ENCODE data around the gene OAS2. TPM values are rescaled to one million over a fixed set of nuclear protein-coding genes. Genes with fewer than 3 reads are reported as not detected.

Gene OAS2
- total and polyA plus RNA-seq, 2 experiments from 2014 or later, result 0.54 to 0.56 TPM

GRCh38 chr12:112942572-112942971, 35.7 kb upstream of the OAS2 start:
- Histone ChIP-seq H4K20me1 (ENCODE audit: insufficient read depth) (no peaks in the 10 kb centered on the region), H3F3A (ENCODE audit: insufficient read depth) (peaks cover 4% of the 10 kb centered on the region; the same call in 1 of the 2 replicates), H3K4me3 (no peak overlapping the region), H3K27ac (no peak overlapping the region), H3K36me3 (ENCODE audit: low read depth) (no peaks in the 10 kb centered on the region), H3K4me1 (ENCODE audit: insufficient read depth) (no peaks in the 10 kb centered on the region), H3K4me2 (ENCODE audit: unreplicated experiment) (no peak overlapping the region), H3K9ac (no peak overlapping the region), H3K79me2 (ENCODE audit: insufficient read depth) (no peaks in the 10 kb centered on the region), H3K9me2 (ENCODE audit: insufficient read depth) (no peaks in the 10 kb centered on the region), H3K9me3 (ENCODE audit: low read depth) (no peaks in the 10 kb centered on the region), H3K27me3 (replicated peaks; ENCODE audit: insufficient read depth) (no peaks in the 10 kb centered on the region), H2AFZ (no peak overlapping the region)
- DNase-seq, result no peak
- in situ Hi-C loops (cut with MboI), result no loop called here
- 96 to 100% methylated on average over 1 of the region's 1 CpG for WGBS, 2 experiments (ENCODE audit: low coverage in 1 of 2, low lambda C conversion rate in 2 of 2, missing lambda C conversion rate in 2 of 2)
- TF ChIP-seq EZH2phosphoT487 (IDR thresholded peaks at IDR 0.05; ENCODE audit: insufficient read depth, low read depth) (no peak), EZH2 (IDR thresholded peaks at IDR 0.05; ENCODE audit: insufficient read depth, poor library complexity, severe bottlenecking) (no peak)

- H2AFZ ChIP-seq, result no peak overlapping the region
- no peak for TF ChIP-seq EZH2phosphoT487 (IDR thresholded peaks at IDR 0.05; ENCODE audit: insufficient read depth, low read depth)
- in situ Hi-C loops (cut with MboI), result no loop called here
These were observed 34.2 kb upstream of the OAS2 start for GRCh38 chr12:112944024-112944690.

DNA sequence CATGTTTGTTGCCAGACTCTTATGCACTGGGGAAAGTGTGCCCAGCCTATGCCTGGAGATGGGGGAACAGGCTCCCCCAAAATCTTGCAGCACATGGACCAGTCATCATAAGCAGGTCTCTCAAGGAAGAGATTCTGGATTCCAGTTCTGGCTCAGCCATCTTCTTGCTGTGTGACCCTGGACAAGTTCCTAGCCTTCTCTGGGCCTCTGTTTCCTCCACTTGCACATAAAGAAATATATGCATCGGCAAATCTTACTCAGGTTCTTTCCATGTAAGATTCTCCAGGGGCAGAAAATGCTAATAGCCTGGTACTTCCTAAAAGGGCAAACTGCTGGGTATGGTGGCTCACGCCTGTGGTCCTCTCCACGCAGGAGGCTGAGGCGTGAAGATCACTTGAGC, 32.8 kb upstream of the OAS2 start:
- H3K9me2 ChIP-seq (ENCODE audit: insufficient read depth), result no peaks in the 10 kb centered on the region
- H3K36me3 ChIP-seq (ENCODE audit: low read depth), result no peaks in the 10 kb centered on the region
- no peak overlapping the region for H3K4me3 ChIP-seq
- in situ Hi-C loops (cut with MboI), result no loop called here
- no peak overlapping the region for H3K4me2 ChIP-seq (ENCODE audit: unreplicated experiment)
- H3K27ac ChIP-seq, result no peak overlapping the region
- WGBS, 2 experiments (ENCODE audit: low coverage in 1 of 2, low lambda C conversion rate in 2 of 2, missing lambda C conversion rate in 2 of 2), result 92 to 93% methylated on average over 4 of the region's 4 CpGs
- H3K27me3 ChIP-seq (replicated peaks; ENCODE audit: insufficient read depth), result no peaks in the 10 kb centered on the region
- H3K79me2 ChIP-seq (ENCODE audit: insufficient read depth), result no peaks in the 10 kb centered on the region
- no peak for DNase-seq
- H3K9me3 ChIP-seq (ENCODE audit: low read depth), result no peaks in the 10 kb centered on the region
- TF ChIP-seq EZH2phosphoT487 (IDR thresholded peaks at IDR 0.05; ENCODE audit: insufficient read depth, low read depth), result no peak
- TF ChIP-seq EZH2 (IDR thresholded peaks at IDR 0.05; ENCODE audit: insufficient read depth, poor library complexity, severe bottlenecking), result no peak
- H3K4me1 ChIP-seq (ENCODE audit: insufficient read depth), result no peaks in the 10 kb centered on the region
- H4K20me1 ChIP-seq (ENCODE audit: insufficient read depth), result no peaks in the 10 kb centered on the region
- H3F3A ChIP-seq (ENCODE audit: insufficient read depth), result no peaks in the 10 kb centered on the region
- no peak overlapping the region for H2AFZ ChIP-seq
- H3K9ac ChIP-seq, result no peak overlapping the region

More at GRCh38 chr12:112944024-112944690, 34.2 kb upstream of the OAS2 start:
- no peaks in the 10 kb centered on the region for H4K20me1 ChIP-seq (ENCODE audit: insufficient read depth)
- peak; percentile 32 for DNase-seq
- no peak overlapping the region for H3K4me2 ChIP-seq (ENCODE audit: unreplicated experiment)
- no peaks in the 10 kb centered on the region for H3K9me3 ChIP-seq (ENCODE audit: low read depth)
- no peak overlapping the region for H3K4me3 ChIP-seq
- no peaks in the 10 kb centered on the region for H3K27me3 ChIP-seq (replicated peaks; ENCODE audit: insufficient read depth)
- no peaks in the 10 kb centered on the region for H3K79me2 ChIP-seq (ENCODE audit: insufficient read depth)
- H3K27ac ChIP-seq, result no peak overlapping the region
- H3K9me2 ChIP-seq (ENCODE audit: insufficient read depth), result no peaks in the 10 kb centered on the region
- no peaks in the 10 kb centered on the region for H3F3A ChIP-seq (ENCODE audit: insufficient read depth)
- no peaks in the 10 kb centered on the region for H3K4me1 ChIP-seq (ENCODE audit: insufficient read depth)
- no peaks in the 10 kb centered on the region for H3K36me3 ChIP-seq (ENCODE audit: low read depth)
- H3K9ac ChIP-seq, result no peak overlapping the region
- WGBS, 2 experiments (ENCODE audit: low coverage in 1 of 2, low lambda C conversion rate in 2 of 2, missing lambda C conversion rate in 2 of 2), result 79 to 81% methylated on average over 15 of the region's 15 CpGs

- H3K27me3 ChIP-seq (replicated peaks; ENCODE audit: insufficient read depth), result no peaks in the 10 kb centered on the region
These were observed 31.9 kb upstream of the OAS2 start for GRCh38 chr12:112946236-112947000.

More at GRCh38 chr12:112946236-112947000, 31.9 kb upstream of the OAS2 start:
- H3K9me2 ChIP-seq (ENCODE audit: insufficient read depth), result no peaks in the 10 kb centered on the region
- in situ Hi-C loops (cut with MboI), result no loop called here
- H2AFZ ChIP-seq, result no peak overlapping the region
- DNase-seq, result no peak
- TF ChIP-seq EZH2 (IDR thresholded peaks at IDR 0.05; ENCODE audit: insufficient read depth, poor library complexity, severe bottlenecking) (no peak), EZH2phosphoT487 (IDR thresholded peaks at IDR 0.05; ENCODE audit: insufficient read depth, low read depth) (no peak)
- H3K4me1 ChIP-seq (ENCODE audit: insufficient read depth), result no peaks in the 10 kb centered on the region
- H3K27ac ChIP-seq, result no peak overlapping the region
- H3K79me2 ChIP-seq (ENCODE audit: insufficient read depth), result no peaks in the 10 kb centered on the region
- no peaks in the 10 kb centered on the region for H3K36me3 ChIP-seq (ENCODE audit: low read depth)
- H3K9me3 ChIP-seq (ENCODE audit: low read depth), result no peaks in the 10 kb centered on the region
- no peaks in the 10 kb centered on the region for H4K20me1 ChIP-seq (ENCODE audit: insufficient read depth)
- no peak overlapping the region for H3K9ac ChIP-seq
- no peak overlapping the region for H3K4me3 ChIP-seq
- no peak overlapping the region for H3K4me2 ChIP-seq (ENCODE audit: unreplicated experiment)
- no peaks in the 10 kb centered on the region for H3F3A ChIP-seq (ENCODE audit: insufficient read depth)
- WGBS, 2 experiments (ENCODE audit: low coverage in 1 of 2, low lambda C conversion rate in 2 of 2, missing lambda C conversion rate in 2 of 2), result 82 to 86% methylated on average over 14 of the region's 14 CpGs
